ENCODE results near the gene MLLT6. TPM values are rescaled to one million over a fixed set of nuclear protein-coding genes. Genes with fewer than 3 reads are reported as not detected.

MLLT6 gene
- total RNA-seq, result 100 to 1,000 TPM; 251 to 263 TPM

DNA sequence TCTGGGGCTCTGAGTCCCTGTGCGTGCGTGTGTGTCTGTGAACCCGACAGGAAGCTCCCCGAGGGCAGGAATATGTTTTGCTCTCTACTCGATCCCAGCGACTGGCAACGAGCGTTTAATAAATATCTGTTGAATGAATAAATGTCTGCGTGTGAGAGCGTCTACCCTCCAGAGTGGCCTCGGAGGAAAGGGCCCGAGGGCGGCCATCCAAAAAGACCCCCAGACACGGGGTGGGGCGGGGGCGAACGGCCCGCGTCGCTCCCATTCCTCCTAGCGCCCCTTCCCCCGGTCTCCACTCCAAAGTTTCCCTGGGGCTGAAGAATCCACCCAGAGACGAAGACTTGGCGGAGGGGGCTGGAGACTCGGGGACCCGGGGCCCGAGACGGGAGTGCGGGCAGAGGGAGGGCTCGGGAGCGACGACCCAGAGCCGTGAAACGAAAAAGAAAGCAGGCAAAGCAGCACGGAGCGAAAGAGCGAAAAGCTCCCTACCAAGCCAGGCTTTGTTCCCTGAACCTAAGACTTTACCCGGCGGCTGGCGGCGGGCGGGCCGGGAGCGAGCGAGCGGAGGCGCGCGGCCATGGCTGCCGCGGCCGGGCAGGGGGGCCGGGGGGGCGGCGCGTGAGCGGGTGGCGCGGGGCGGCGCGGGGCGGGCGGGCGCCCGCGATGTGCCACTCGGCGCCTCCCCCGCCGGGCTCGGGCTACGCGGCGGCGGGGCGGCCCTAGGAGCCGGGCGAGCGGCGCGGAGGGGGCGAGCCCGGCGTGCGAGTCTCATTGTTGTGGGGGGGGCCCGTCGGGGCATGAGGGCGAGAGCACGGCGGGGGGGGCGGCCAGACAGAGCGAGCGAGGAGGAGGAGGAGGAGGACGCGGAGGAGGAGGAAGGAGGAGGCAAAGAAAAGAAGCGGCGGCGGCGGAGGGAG is at the start of gene MLLT6:
MLLT6 (plus strand) TSS at position 668 of the 917 bp plus-strand sequence. CDS start 360 bp downstream, outside the sequence.
- H3K9me3 Mint-ChIP-seq, result peaks cover 0 to 3% of the 10 kb centered on the region in 2 donors
- peak within 1 kb of the TSS; percentile 92 to 99 for H3K4me3 Mint-ChIP-seq
- DNase-seq (peak; percentile 78 to 81), ATAC-seq (replicated peaks in 1 of 2) (peak; percentile 1 to 2)
- H3K4me1 Mint-ChIP-seq (ENCODE audit: low read depth), result peaks cover 52% of the 10 kb centered on the region
- H3K36me3 Mint-ChIP-seq (ENCODE audit: insufficient read depth in 2 of 2), result peaks cover 22 to 26% of the 10 kb centered on the region in 2 donors
- peak within 1 kb of the TSS; percentile 99 for H3K27ac Mint-ChIP-seq
- no peaks in the 10 kb centered on the region for H3K27me3 Mint-ChIP-seq (ENCODE audit: low read depth)

DNA sequence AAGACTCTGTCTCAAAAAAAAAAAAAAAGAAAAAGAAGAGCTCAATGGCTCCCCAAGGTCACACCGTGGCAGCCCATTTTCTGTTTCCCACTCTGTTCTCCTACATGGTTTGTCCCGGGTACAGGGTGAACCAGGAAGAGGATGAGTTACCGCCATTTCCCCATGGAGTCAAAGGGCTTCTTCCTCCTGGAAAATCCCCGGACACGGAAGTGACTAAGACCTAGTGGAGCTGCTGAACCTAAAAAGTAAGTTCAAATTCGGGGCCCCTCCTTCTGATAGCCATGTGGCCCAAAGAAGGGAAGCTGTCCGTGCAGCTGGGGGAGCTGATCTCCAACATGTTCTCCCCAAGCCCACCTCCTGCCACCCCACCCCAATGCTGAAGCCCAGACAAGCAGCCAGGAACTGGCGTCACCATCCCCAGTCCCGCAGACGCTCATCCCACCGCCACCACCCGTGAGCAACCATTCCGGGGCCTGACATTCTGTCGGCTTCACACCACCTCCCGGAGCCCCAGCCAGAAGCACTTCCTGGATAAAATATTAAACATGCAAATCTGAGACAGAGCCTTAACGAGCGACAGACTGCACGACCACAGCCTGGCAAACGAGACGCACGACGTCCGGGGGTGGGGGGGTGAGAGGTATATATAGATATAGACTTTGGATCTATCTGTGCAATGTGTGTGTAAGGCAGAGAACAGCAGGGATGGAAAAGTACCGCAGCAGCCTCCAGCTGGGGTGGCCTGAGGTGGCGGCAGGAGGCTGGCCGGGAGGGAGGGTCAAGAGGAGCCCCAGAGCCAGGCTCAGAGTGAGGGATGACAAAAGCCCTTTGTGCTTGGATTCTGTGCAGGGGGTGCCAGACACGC is 47.9 kb upstream of the MLLT6 start:
- ATAC-seq (replicated peaks in 1 of 2) (no peak), DNase-seq (no peak)
- peaks cover 37% of the 10 kb centered on the region for H3K27me3 Mint-ChIP-seq (ENCODE audit: low read depth)
- no peak overlapping the region for H3K27ac Mint-ChIP-seq
- no peak overlapping the region for H3K4me3 Mint-ChIP-seq
- peaks cover 26% of the 10 kb centered on the region for H3K4me1 Mint-ChIP-seq (ENCODE audit: low read depth)
- no peaks in the 10 kb centered on the region for H3K9me3 Mint-ChIP-seq
- no peaks in the 10 kb centered on the region for H3K36me3 Mint-ChIP-seq (ENCODE audit: insufficient read depth in 2 of 2)

- H3K36me3 Mint-ChIP-seq (ENCODE audit: insufficient read depth in 2 of 2), result no peaks in the 10 kb centered on the region
- H3K9me3 Mint-ChIP-seq, result no peaks in the 10 kb centered on the region
- peaks cover 37% of the 10 kb centered on the region for H3K27me3 Mint-ChIP-seq (ENCODE audit: low read depth)
- peaks cover 26% of the 10 kb centered on the region for H3K4me1 Mint-ChIP-seq (ENCODE audit: low read depth)
- no peak overlapping the region for H3K27ac Mint-ChIP-seq
- peak overlapping the region in 1 of 2 donors; percentile 43 for H3K4me3 Mint-ChIP-seq
- no peak for ATAC-seq (replicated peaks in 1 of 2)
- no peak for DNase-seq
Measured at GRCh38 chr17:38657824-38658740, 47.0 kb upstream of the MLLT6 start.

GRCh38 chr17:38658741-38659345 is 46.2 kb upstream of the MLLT6 start:
- no peak for DNase-seq

DNA sequence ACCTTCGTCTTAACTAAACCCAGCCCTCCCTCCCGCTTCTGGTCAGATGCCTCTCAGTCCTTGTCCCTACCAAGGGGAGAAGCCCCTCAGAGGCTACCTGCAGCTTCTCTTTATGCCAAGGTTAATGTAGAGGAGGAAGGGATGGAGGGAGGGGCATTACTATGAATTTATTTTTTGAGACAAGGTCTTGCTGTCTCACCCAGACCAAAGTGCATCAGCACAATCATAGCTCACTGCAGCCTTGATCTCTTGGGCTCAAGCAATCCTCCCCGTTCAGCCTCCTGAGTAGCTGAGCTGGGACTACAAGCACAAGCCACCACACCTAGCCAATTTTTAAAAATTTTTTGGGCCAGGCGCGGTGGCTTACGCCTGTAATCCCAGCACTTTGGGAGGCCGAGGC is 45.7 kb upstream of the MLLT6 start:
- no peak for DNase-seq
- ATAC-seq (replicated peaks in 1 of 2), result no peak
- Mint-ChIP-seq H3K36me3 (ENCODE audit: insufficient read depth in 2 of 2) (no peaks in the 10 kb centered on the region), H3K27me3 (ENCODE audit: low read depth) (peaks cover 30% of the 10 kb centered on the region), H3K9me3 (no peaks in the 10 kb centered on the region), H3K4me3 (no peak overlapping the region), H3K27ac (no peak overlapping the region), H3K4me1 (ENCODE audit: low read depth) (peaks cover 14% of the 10 kb centered on the region)

More at GRCh38 chr17:38658741-38659345, 46.2 kb upstream of the MLLT6 start:
- Mint-ChIP-seq H3K4me1 (ENCODE audit: low read depth) (peaks cover 20% of the 10 kb centered on the region), H3K36me3 (ENCODE audit: insufficient read depth in 2 of 2) (no peaks in the 10 kb centered on the region), H3K27ac (no peak overlapping the region), H3K4me3 (peak overlapping the region in 1 of 2 donors; percentile 43), H3K27me3 (ENCODE audit: low read depth) (peaks cover 32% of the 10 kb centered on the region), H3K9me3 (no peaks in the 10 kb centered on the region)
- ATAC-seq (replicated peaks in 1 of 2), result no peak

DNA sequence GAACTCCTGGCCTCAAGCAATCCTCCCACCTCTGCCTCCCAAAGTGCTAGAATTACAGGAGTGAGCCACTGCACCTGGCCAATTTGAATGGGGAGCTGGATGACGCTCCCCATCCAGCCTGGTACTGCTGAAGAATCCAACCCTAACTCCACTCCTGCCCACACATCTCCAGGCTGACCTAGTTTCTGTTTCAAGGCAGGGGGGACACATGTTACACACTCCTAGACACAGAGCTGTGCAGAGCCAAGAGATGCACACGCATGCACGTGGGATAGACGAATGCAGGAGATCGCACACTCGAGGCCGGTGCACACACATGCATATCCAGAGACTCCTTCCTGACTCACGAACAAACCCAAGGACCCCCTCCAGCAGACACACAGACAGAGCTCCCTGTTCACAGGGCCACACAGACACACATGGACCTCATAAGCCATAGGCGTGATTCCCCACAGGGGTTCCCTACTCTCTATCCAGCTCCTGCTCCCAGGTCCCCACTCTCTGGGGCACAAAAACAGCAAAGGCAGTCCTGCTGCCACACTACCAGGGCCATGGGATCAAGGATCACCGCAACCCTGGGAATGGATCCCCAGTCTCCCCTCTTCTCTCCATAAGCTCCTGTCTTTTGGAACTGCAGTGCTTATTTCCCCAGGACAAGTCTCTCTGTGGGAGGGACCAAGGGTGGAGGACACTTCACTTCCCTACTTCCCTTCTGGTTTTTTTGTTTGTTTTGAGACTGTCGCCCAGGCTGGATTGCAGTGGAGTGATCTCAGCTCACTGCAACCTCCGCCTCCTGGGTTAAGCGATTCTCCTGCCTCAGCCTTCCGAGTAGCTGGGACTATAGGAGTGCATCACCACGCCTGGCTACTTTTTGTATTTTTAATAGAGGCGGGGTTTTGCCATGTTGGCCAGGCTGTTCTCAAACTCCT is 44.7 kb upstream of the MLLT6 start:
- Mint-ChIP-seq H3K9me3 (no peaks in the 10 kb centered on the region), H3K36me3 (ENCODE audit: insufficient read depth in 2 of 2) (no peaks in the 10 kb centered on the region), H3K27ac (no peak overlapping the region), H3K4me3 (no peak overlapping the region), H3K27me3 (ENCODE audit: low read depth) (peaks cover 30% of the 10 kb centered on the region), H3K4me1 (ENCODE audit: low read depth) (peaks cover 8% of the 10 kb centered on the region)
- no peak for ATAC-seq (replicated peaks in 1 of 2)
- DNase-seq, result no peak

GRCh38 chr17:38663125-38663751 is 41.8 kb upstream of the MLLT6 start:
- Mint-ChIP-seq H3K4me1 (ENCODE audit: low read depth) (peaks cover 12% of the 10 kb centered on the region), H3K4me3 (no peak overlapping the region), H3K27me3 (ENCODE audit: low read depth) (peaks cover 35% of the 10 kb centered on the region), H3K36me3 (ENCODE audit: insufficient read depth in 2 of 2) (no peaks in the 10 kb centered on the region), H3K9me3 (no peaks in the 10 kb centered on the region), H3K27ac (no peak overlapping the region)
- peak; percentile 52 to 61 for DNase-seq
- peak; percentile 64 to 80 for ATAC-seq (replicated peaks in 1 of 2)

DNA sequence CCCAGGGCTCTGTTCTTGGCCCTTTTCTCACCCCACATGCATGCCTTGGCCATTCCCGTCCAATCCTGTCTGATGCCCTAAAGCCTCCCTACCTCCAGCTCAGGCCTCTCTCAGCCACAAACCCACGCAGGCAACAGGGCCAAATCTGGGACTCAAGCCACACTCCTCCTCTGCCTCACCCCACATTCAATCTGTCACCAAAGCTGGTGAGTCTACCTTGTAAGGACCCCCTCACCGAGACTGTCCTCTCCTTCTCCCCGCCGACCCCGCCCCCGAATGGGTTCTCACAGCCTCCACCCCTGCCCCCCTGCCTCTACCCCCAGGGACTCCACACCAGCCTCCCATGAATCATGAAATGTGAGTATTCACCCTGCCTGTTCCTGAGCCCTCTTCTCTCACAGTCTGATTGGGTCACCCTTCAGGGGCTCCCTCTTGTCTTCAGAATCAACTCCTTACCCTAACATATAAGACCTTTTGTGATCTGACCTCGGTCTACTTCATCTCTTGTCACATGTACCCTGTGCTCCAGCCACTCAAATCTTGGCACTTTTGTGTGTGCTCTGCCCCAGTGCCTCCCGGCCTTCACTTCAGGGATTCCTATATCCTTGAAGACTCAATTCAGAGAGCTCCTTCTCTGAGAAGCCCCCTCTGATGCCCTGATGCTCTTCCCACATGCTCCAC is 41.0 kb upstream of the MLLT6 start:
- Mint-ChIP-seq H3K9me3 (no peaks in the 10 kb centered on the region), H3K4me3 (no peak overlapping the region), H3K27ac (no peak overlapping the region), H3K4me1 (ENCODE audit: low read depth) (peaks cover 6% of the 10 kb centered on the region), H3K36me3 (ENCODE audit: insufficient read depth in 2 of 2) (no peaks in the 10 kb centered on the region), H3K27me3 (ENCODE audit: low read depth) (peaks cover 38% of the 10 kb centered on the region)
- DNase-seq, result no peak
- no peak for ATAC-seq (replicated peaks in 1 of 2)

- H3K27ac Mint-ChIP-seq, result no peak overlapping the region
- ATAC-seq (replicated peaks in 1 of 2), result peak; percentile 64 to 79
- no peaks in the 10 kb centered on the region for H3K9me3 Mint-ChIP-seq
- no peak overlapping the region for H3K4me3 Mint-ChIP-seq
- peaks cover 23% of the 10 kb centered on the region for H3K4me1 Mint-ChIP-seq (ENCODE audit: low read depth)
- H3K36me3 Mint-ChIP-seq (ENCODE audit: insufficient read depth in 2 of 2), result no peaks in the 10 kb centered on the region
- DNase-seq, result peak; percentile 67 to 75
- peaks cover 50% of the 10 kb centered on the region for H3K27me3 Mint-ChIP-seq (ENCODE audit: low read depth)
Measured at GRCh38 chr17:38667099-38667786, 37.8 kb upstream of the MLLT6 start.

DNA sequence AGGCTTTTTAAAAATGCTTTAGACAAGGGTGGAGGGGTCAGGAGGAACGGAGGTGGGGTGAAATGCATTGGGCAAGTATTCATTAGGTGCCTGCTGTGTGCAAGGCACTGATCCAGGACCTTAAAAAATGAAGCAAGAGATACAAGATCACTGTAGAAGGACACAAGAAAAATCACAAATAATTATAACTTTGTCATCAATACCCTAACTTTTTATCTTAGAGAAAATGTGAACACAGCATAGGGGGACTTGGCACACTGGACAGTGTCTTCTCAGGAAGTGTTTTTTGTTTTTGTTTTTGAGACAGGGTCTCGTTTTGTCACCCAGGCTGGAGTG is 37.3 kb upstream of the MLLT6 start:
- ATAC-seq (replicated peaks in 1 of 2), result no peak
- Mint-ChIP-seq H3K4me3 (no peak overlapping the region), H3K27me3 (ENCODE audit: low read depth) (peaks cover 45% of the 10 kb centered on the region)

More for the DNA sequence above, 37.3 kb upstream of the MLLT6 start:
- Mint-ChIP-seq H3K27ac (no peak overlapping the region), H3K9me3 (no peaks in the 10 kb centered on the region), H3K4me1 (ENCODE audit: low read depth) (peaks cover 26% of the 10 kb centered on the region), H3K36me3 (ENCODE audit: insufficient read depth in 2 of 2) (no peaks in the 10 kb centered on the region)
- no peak for DNase-seq

Data from activated T-cell treated with anti-CD3 and anti-CD28 coated beads, Interleukin-2, amount 50 U/mL, for 72 hours (primary cell).